Measurements from ENCODE around the gene DQX1.
"Not testable (repeated sequence)": the region's sequence is repeated elsewhere in the genome, so short reads cannot be mapped to it uniquely, and the experiment has no call there.

Gene DQX1

DNA sequence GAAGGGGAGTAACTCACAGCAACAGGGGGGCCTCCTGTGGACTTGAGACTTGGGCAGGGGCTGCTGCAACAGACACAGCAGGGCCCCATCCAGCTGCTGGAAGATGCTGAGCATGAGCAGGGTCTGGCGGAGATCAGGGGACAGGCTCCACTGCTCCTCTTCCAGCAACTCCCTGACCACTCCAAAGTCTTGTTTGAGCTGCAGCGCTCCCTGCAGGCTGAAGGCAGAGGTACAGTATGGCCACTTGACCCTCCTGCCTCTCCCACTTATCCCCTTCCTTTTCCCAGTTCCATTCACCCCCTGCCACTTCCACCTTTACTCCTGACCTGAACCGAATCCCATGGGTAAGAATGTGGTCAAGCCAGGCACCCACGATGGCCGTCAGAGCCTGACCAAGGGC, 51.1 kb downstream of the DQX1 start:
- DNase-seq (ENCODE audit: extremely low spot score, insufficient read length, low read depth) (no peak), FAIRE-seq (no peak)

DNA sequence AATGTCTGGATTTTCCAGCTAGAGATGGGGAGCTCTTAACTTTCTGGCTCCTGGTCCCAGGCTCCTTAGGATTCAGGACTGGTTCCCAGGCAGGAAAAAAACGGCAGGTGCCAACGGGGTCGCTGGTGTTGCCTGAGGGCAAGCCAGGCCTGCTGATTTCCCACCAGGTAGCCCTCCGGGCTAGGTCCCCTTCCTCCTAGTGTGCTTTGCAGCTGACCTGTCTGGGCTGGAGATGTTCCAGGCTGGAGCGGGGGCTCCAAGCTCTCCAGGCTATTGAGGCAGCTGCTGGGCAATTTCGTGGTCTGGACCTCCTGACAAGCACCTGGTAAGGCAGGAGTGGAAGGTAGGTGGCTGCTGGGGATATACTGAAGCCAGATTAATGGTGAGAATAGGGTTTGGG, 51.5 kb downstream of the DQX1 start:
- DNase-seq (ENCODE audit: extremely low spot score, insufficient read length, low read depth) (no peak), FAIRE-seq (no peak)

DNA sequence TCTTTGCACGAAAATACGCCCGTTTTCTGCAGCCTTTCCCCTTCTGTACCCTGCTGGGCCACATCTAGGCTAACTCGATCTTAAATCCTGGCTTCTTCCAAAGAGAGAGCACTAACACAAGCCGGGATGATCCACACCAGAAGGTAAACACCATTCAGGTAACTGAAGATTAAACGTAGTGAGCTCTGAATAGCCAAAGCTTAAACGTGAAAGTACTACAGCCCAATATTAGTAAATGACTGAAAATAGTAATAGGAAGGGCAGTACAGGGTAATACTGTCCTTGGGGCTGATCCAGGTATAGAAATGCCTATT, 53.1 kb downstream of the DQX1 start:
- FAIRE-seq = no peak

DNA sequence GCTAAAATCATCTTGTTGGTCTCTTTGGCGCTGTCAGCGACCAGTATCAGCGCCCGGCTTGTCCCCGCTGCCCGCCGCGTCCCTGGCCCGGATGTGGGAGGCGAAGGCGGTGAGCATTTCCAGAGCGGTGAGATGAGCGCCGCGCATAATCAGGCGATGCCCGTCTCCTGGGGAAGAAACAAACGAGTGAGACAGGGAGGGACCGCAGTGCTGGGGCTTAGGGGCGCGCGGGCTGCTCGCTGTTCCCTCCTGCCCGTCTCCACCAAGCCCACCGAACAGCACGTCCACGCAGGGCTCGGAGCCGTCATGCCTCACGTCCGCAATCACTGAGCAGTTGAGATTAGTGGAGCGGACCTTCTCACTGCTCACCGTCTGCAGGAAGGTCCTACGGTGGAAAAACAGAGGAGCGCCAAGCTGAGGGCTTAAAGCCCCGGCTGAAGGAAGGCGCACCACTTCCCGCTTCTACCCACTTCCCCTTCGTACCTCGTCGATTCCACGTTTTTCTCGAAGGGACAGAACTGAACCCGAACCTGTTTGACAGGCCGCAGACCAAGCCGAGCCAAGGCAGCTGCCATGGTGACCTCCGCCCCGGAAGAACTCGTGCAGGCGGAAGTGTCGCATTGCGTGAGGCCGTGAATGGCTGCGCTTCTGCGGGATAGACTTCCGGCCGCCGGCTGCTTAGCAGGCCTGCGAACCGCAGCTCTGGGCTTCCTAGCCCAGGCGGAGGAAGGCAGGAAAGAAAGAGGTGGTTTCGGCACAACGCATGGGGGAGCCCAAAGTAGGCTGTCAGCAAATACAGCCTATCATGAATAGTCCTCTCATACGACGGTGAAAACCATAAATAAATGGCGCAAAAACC, 53.7 kb downstream of the DQX1 start, which contains the start of gene MRPL53:
MRPL53 (minus strand) TSS at position 595 of the 859 bp plus-strand sequence; CDS start at position 575, 20 bp downstream.
- DNase-seq (ENCODE audit: extremely low spot score, insufficient read length, low read depth) (peak; percentile 82), FAIRE-seq (peak; percentile 84)

More for the DNA sequence above, 53.1 kb downstream of the DQX1 start:
- DNase-seq (ENCODE audit: extremely low spot score, insufficient read length, low read depth) = no peak

DNA sequence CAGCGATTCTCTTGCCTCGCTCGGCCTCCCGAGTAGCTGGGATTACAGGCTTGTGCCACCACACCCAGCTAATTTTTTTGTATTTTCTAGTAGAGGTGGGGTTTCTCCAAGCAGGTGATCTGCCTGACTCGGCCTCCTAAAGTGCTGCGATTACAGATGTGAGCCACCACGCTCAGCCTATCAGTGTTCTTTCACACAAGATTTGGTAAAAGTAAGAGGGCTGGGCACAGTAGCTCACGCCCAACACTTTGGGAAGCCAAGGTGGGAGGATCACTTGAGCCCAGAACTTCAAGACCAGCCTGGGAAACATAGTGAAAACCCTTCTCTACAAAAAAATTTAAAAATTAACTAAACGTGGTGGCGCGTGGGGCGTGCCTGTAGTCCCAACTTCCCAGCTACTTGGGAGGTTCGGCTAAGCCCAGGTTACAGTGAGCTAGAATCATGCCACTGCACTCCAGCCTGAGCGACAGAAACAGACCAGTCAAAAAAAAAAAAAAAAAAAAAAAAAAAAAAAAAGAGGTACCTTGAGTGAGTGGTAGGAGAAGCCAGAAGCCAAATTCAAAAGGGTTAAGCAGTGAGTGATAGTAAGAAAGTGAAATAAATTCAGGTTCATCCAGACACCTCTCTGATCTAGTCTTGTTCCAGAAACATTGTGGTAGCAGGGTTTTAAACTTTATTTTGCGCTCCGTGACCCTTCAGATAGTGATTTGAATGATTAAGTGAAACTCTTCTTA, 54.5 kb downstream of the DQX1 start:
- no peak for FAIRE-seq
- DNase-seq (ENCODE audit: extremely low spot score, insufficient read length, low read depth) = no peak

DNA sequence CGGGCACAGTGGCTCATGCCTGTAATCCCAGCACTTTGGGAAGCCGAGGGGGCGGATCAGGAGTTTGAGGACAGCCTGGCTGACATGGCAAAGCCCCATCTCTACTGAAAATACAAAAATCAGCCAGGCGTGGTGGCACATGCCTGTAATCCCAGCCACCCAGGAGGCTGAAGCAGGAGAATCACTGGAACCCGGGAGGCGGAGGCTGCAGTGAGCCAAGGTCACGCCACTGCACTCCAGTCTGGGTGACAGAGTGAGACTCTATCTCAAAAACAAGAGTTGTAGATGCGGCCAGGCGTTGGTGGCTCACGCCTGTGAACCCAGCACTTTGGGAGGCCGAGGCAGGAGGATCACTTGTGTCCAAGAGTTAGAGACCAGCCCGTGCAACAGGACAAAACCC, 55.3 kb downstream of the DQX1 start:
- not testable (repeated sequence) for FAIRE-seq; DNase-seq (ENCODE audit: extremely low spot score, insufficient read length, low read depth)
